Epithelial cell of proximal tubule (primary cell): ENCODE measurements around the gene TNIP1. TPM values are rescaled to one million over a fixed set of nuclear protein-coding genes. Genes with fewer than 3 reads are reported as not detected.

Source experiments
- DNase-seq: peaks from one replicate; pipeline ENCODE4 v3.0.0-alpha.2; 2011; ENCODE audit warnings: low read depth
- H3K4me3 ChIP-seq: 2 replicates; pipeline ENCODE4 v1.5.1; 2011; ENCODE audit warnings: low read depth, mild to moderate bottlenecking, low read length
- CTCF ChIP-seq: conservative IDR thresholded peaks from 2 replicates; pipeline ENCODE4 v1.5.1; 2012; ENCODE audit warnings: low read depth, mild to moderate bottlenecking, low read length
- total RNA-seq: library from RNA; depleted of rRNA; stranded (reverse); fragments of >200 nt; gene quantifications from 2 replicates; pipeline ENCODE4 v1.2.3, GENCODE V29; 2015

Gene TNIP1
- total RNA-seq, 1 donor from 2014 or later, result 255 TPM

GRCh38 chr5:151097820-151098767, 17.3 kb upstream of the TNIP1 start:
- DNase-seq, result no peak
- TF ChIP-seq CTCF, result no peak
- H3K4me3 ChIP-seq, result no peak overlapping the region

GRCh38 chr5:151097061-151097460, 16.2 kb upstream of the TNIP1 start:
- DNase-seq, result no peak
- TF ChIP-seq CTCF, result no peak
- H3K4me3 ChIP-seq, result no peak overlapping the region

GRCh38 chr5:151096001-151096373, 15.2 kb upstream of the TNIP1 start:
- no peak for DNase-seq
- TF ChIP-seq CTCF, result no peak
- H3K4me3 ChIP-seq, result no peak overlapping the region

- H3K4me3 ChIP-seq, result no peak overlapping the region
- no peak for TF ChIP-seq CTCF
- no peak for DNase-seq
Observed at GRCh38 chr5:151095341-151096000, 14.6 kb upstream of the TNIP1 start.

GRCh38 chr5:151094852-151095245, 14.0 kb upstream of the TNIP1 start:
- no peak for DNase-seq
- no peak overlapping the region for H3K4me3 ChIP-seq
- TF ChIP-seq CTCF, result no peak

GRCh38 chr5:151094030-151094851, 13.4 kb upstream of the TNIP1 start:
- TF ChIP-seq CTCF, result no peak
- no peak overlapping the region for H3K4me3 ChIP-seq
- no peak for DNase-seq
